WTC11 (cell line): ENCODE results near the gene PHF13.

Experiments used
- ATF6 ChIP-seq: sonication (generic); formaldehyde crosslinking; IDR thresholded peaks from 2 replicates; pipeline ENCODE4 v1.8.1; 2023; ENCODE audit warnings: mild to moderate bottlenecking, missing genetic modification reagents
- CTCF ChIP-seq: fragments of 200-600 bp; IDR thresholded peaks from 2 replicates; pipeline ENCODE4 v1.8.0; 2022; ENCODE audit warnings: antibody characterized with exemption
- FOXK1 ChIP-seq: sonication (generic); formaldehyde crosslinking; IDR thresholded peaks from 2 replicates; pipeline ENCODE4 v1.8.0; 2022; ENCODE audit warnings: mild to moderate bottlenecking, moderate library complexity, missing genetic modification reagents
- HMGXB4 ChIP-seq: sonication (generic); formaldehyde crosslinking; IDR thresholded peaks from 2 replicates; pipeline ENCODE4 v1.8.1; 2023; ENCODE audit warnings: mild to moderate bottlenecking, moderate library complexity, missing genetic modification reagents
- MAX ChIP-seq: sonication (generic); formaldehyde crosslinking; IDR thresholded peaks from 2 replicates; pipeline ENCODE4 v1.8.0; 2022; ENCODE audit warnings: mild to moderate bottlenecking, missing genetic modification reagents
- NFYB ChIP-seq: sonication (generic); formaldehyde crosslinking; conservative IDR thresholded peaks from 2 replicates; pipeline ENCODE4 v1.8.0; 2022; ENCODE audit warnings: low read depth, missing genetic modification reagents
- SMAD4 ChIP-seq: sonication (generic); formaldehyde crosslinking; IDR thresholded peaks from 2 replicates; pipeline ENCODE4 v1.8.0; 2022; ENCODE audit warnings: mild to moderate bottlenecking, missing genetic modification reagents
- USF2 ChIP-seq: sonication (generic); formaldehyde crosslinking; IDR thresholded peaks from 2 replicates; pipeline ENCODE4 v1.8.1; 2023; ENCODE audit warnings: mild to moderate bottlenecking, missing genetic modification reagents, moderate library complexity
- ZNF121 ChIP-seq: sonication (generic); formaldehyde crosslinking; IDR thresholded peaks from 2 replicates; pipeline ENCODE4 v1.8.0; 2023; ENCODE audit warnings: missing genetic modification reagents

GRCh38 chr1:6668503-6668902, 55.0 kb downstream of the PHF13 start:
- TF ChIP-seq ZNF121 (peak; percentile 52; the same call in 1 of the 2 replicates), MAX (CRISPR knock-in tag) (no peak), USF2 (CRISPR knock-in tag) (no peak), HMGXB4 (CRISPR knock-in tag) (no peak), CTCF (no peak), SMAD4 (CRISPR knock-in tag) (no peak), FOXK1 (CRISPR knock-in tag) (no peak), ATF6 (CRISPR knock-in tag) (no peak), NFYB (CRISPR knock-in tag) (no peak)
